WTC11 (cell line): ENCODE data around the gene KANK3. TPM values are rescaled to one million over a fixed set of nuclear protein-coding genes. Genes with fewer than 3 reads are reported as not detected.

ENCODE experiments used
- ATAC-seq: fragments of 200-7000 bp; cut with Tn5 transposase; 2 replicates; pipeline ENCODE4 v1.10.0; 2021; ENCODE audit warnings: mild to moderate bottlenecking, moderate library complexity
- CTCF ChIA-PET: fragments of 300-600 bp; sonication (Branson Sonifier 250); formaldehyde crosslinking; loops from one replicate; lab custom pipeline; 2021; ENCODE audit warnings: antibody characterized with exemption; lab: Charles Lee
- POLR2A ChIA-PET: fragments of 350-600 bp; sonication (Branson Sonifier 250); formaldehyde crosslinking; loops from one replicate; lab custom pipeline; 2021; ENCODE audit warnings: antibody characterized with exemption; lab: Charles Lee
- DNase-seq: peaks from one replicate; pipeline ENCODE4 v3.0.0; 2021; ENCODE audit warnings: low spot score
- H3K27ac Mint-ChIP-seq: 2 replicates; pipeline ENCODE4 v1.8.0; 2021; ENCODE audit warnings: mixed read lengths
- H3K27me3 Mint-ChIP-seq: 2 replicates; pipeline ENCODE4 v1.8.0; 2021; ENCODE audit warnings: low read depth, mild to moderate bottlenecking, moderate library complexity, mixed read lengths
- H3K36me3 Mint-ChIP-seq: 2 replicates; pipeline ENCODE4 v1.8.0; 2021; ENCODE audit warnings: mixed read lengths
- H3K4me1 Mint-ChIP-seq: 2 replicates; pipeline ENCODE4 v1.8.0; 2022; ENCODE audit warnings: mixed read lengths
- H3K4me3 Mint-ChIP-seq: 2 replicates; pipeline ENCODE4 v1.8.0; 2021; ENCODE audit warnings: mild to moderate bottlenecking, moderate library complexity, mixed read lengths
- H3K9me3 Mint-ChIP-seq: 2 replicates; pipeline ENCODE4 v1.8.0; 2021; ENCODE audit warnings: mixed read lengths
- ARID4B ChIP-seq: sonication (generic); formaldehyde crosslinking; IDR thresholded peaks from 2 replicates; pipeline ENCODE4 v1.8.0; 2023; ENCODE audit warnings: missing genetic modification reagents, mild to moderate bottlenecking, borderline replicate concordance
- ATF3 ChIP-seq: sonication (generic); formaldehyde crosslinking; conservative IDR thresholded peaks from 2 replicates; pipeline ENCODE4 v1.8.1; 2022; ENCODE audit warnings: mild to moderate bottlenecking, missing genetic modification reagents
- CREM ChIP-seq: sonication (generic); formaldehyde crosslinking; IDR thresholded peaks from 2 replicates; pipeline ENCODE4 v1.8.1; 2022; ENCODE audit warnings: mild to moderate bottlenecking, missing genetic modification reagents, moderate library complexity
- E2F1 ChIP-seq: sonication (generic); formaldehyde crosslinking; IDR thresholded peaks from 2 replicates; pipeline ENCODE4 v1.8.0; 2022; ENCODE audit warnings: mild to moderate bottlenecking, missing genetic modification reagents
- E2F4 ChIP-seq: sonication (generic); formaldehyde crosslinking; IDR thresholded peaks from 2 replicates; pipeline ENCODE4 v1.8.1; 2022; ENCODE audit warnings: low read depth, mild to moderate bottlenecking, moderate library complexity, missing genetic modification reagents, borderline replicate concordance
- FOXP4 ChIP-seq: sonication (generic); formaldehyde crosslinking; IDR thresholded peaks from 2 replicates; pipeline ENCODE4 v1.8.0; 2022; ENCODE audit warnings: mild to moderate bottlenecking, missing genetic modification reagents
- HMGA2 ChIP-seq: fragments of 250-450 bp; sonication (Bioruptor Pico); IDR thresholded peaks from 2 replicates; pipeline ENCODE4 v1.4.0; 2021; ENCODE audit warnings: mild to moderate bottlenecking, moderate library complexity
- HMGXB4 ChIP-seq: sonication (generic); formaldehyde crosslinking; IDR thresholded peaks from 2 replicates; pipeline ENCODE4 v1.8.1; 2023; ENCODE audit warnings: mild to moderate bottlenecking, moderate library complexity, missing genetic modification reagents
- PRRX2 ChIP-seq: fragments of 250-450 bp; sonication (Bioruptor Pico); IDR thresholded peaks from 2 replicates; pipeline ENCODE4 v1.8.0; 2021; ENCODE audit warnings: mild to moderate bottlenecking
- SP1 ChIP-seq: sonication (generic); formaldehyde crosslinking; conservative IDR thresholded peaks from 2 replicates; pipeline ENCODE4 v1.8.1; 2022; ENCODE audit warnings: missing genetic modification reagents
- TP53 ChIP-seq: sonication (generic); formaldehyde crosslinking; IDR thresholded peaks from 2 replicates; pipeline ENCODE4 v1.8.1; 2023; ENCODE audit warnings: mild to moderate bottlenecking, missing genetic modification reagents
- USF1 ChIP-seq: sonication (generic); formaldehyde crosslinking; IDR thresholded peaks from 2 replicates; pipeline ENCODE4 v1.8.0; 2022; ENCODE audit warnings: mild to moderate bottlenecking, missing genetic modification reagents
- ZNF281 ChIP-seq: sonication (generic); formaldehyde crosslinking; IDR thresholded peaks from 2 replicates; pipeline ENCODE4 v1.8.0; 2023; ENCODE audit warnings: mild to moderate bottlenecking, missing genetic modification reagents
- total RNA-seq: library from RNA; stranded (reverse); gene quantifications from 3 replicates; pipeline ENCODE4 v1.2.3, GENCODE V29; 2021

Gene KANK3
- total RNA-seq, 1 experiment from 2014 or later: 8.0 TPM

- TF ChIP-seq E2F1 (CRISPR knock-in tag): no peak
- TF ChIP-seq PRRX2: 0 out of 2 replicates have a peak, but pooled peaks have one; percentile 27
Measured at GRCh38 chr19:8335343-8336071, 7.6 kb downstream of the KANK3 start (continued).

GRCh38 chr19:8334458-8335342, 8.4 kb downstream of the KANK3 start:
- H3K27me3 Mint-ChIP-seq: peaks cover 75% of the 10 kb centered on the region
- TF ChIP-seq USF1: no peak
- TF ChIP-seq HMGXB4: peak; percentile 57; the same call in 1 of the 2 replicates
- no peak for TF ChIP-seq ZNF281 (CRISPR knock-in tag)
- peak; percentile 48; the same call in 1 of the 2 replicates for TF ChIP-seq TP53
- 0 out of 2 replicates have a peak, but pooled peaks have one; percentile 18 for TF ChIP-seq SP1 (CRISPR knock-in tag)
- TF ChIP-seq E2F4 (CRISPR knock-in tag): 0 out of 2 replicates have a peak, but pooled peaks have one; percentile 30
- no peak for TF ChIP-seq HMGA2 (CRISPR knock-in tag)
- TF ChIP-seq ARID4B (CRISPR knock-in tag): 0 out of 2 replicates have a peak, but pooled peaks have one; percentile 8
- no peak for TF ChIP-seq ATF3
- TF ChIP-seq CREM: peak; percentile 40; the same call in 1 of the 2 replicates
- TF ChIP-seq FOXP4 (CRISPR knock-in tag): peak; percentile 49
- H3K4me1 Mint-ChIP-seq: peaks cover 19% of the 10 kb centered on the region
- ATAC-seq: peak; percentile 53
- no peaks in the 10 kb centered on the region for H3K9me3 Mint-ChIP-seq
- no peaks in the 10 kb centered on the region for H3K36me3 Mint-ChIP-seq
- ChIA-PET POLR2A (interaction anchor here (0.6 to 1.1 kb wide), 5 partner anchors 8 to 179 kb away, joined by 3 read pairs; no protein-coding TSS in a partner anchor), CTCF (interaction anchor here (0.6 to 5.7 kb wide), 29 partner anchors 8 to 390 kb away, joined by 3 to 40 read pairs (median 3); partner anchors contain the start of genes ANGPTL4, HNRNPM, KANK3 and MARCHF2)
- H3K4me3 Mint-ChIP-seq: peak overlapping the region; percentile 70
- H3K27ac Mint-ChIP-seq: no peak overlapping the region
- peak; percentile 78 for DNase-seq
